22Rv1 (cell line): ENCODE measurements around the gene QSOX2.

ENCODE experiments used
- H3K27ac ChIP-seq: fragments of 450-650 bp; 2 replicates; pipeline ENCODE4 v1.5.1; 2017
- ZFX ChIP-seq: fragments of 450-650 bp; IDR thresholded peaks from 2 replicates; pipeline ENCODE4 v1.6.1; 2017; ENCODE audit warnings: antibody characterized with exemption, borderline replicate concordance
- TF ChIP-seq, protein P1 (sequence below): fragments of 450-650 bp; IDR thresholded peaks from 2 replicates; pipeline ENCODE4 v1.5.1; 2017; ENCODE audit warnings: mild to moderate bottlenecking

Gene QSOX2

DNA sequence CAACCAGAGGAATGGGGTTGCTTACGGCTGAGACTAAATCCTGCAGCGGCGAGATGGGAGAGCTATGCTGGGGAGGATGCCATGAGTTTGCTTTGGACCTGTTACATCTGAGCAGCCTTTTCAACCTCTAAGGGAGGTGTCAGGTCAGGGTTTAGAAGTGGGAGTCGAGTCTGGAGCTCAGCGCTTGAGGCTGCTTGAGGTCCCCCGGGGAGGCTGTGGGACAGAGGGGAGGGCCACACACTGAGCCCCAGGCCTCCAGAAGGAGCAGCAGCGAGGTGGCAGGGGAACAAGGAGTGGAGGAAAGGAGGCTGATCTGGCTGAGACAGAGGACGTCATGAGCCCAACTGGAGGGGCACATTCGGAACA is 1.9 kb upstream of the QSOX2 start:
- TF ChIP-seq ZFX = no peak
- TF ChIP-seq, protein P1, sequence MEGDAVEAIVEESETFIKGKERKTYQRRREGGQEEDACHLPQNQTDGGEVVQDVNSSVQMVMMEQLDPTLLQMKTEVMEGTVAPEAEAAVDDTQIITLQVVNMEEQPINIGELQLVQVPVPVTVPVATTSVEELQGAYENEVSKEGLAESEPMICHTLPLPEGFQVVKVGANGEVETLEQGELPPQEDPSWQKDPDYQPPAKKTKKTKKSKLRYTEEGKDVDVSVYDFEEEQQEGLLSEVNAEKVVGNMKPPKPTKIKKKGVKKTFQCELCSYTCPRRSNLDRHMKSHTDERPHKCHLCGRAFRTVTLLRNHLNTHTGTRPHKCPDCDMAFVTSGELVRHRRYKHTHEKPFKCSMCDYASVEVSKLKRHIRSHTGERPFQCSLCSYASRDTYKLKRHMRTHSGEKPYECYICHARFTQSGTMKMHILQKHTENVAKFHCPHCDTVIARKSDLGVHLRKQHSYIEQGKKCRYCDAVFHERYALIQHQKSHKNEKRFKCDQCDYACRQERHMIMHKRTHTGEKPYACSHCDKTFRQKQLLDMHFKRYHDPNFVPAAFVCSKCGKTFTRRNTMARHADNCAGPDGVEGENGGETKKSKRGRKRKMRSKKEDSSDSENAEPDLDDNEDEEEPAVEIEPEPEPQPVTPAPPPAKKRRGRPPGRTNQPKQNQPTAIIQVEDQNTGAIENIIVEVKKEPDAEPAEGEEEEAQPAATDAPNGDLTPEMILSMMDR = no peak
- H3K27ac ChIP-seq = no peak overlapping the region

DNA sequence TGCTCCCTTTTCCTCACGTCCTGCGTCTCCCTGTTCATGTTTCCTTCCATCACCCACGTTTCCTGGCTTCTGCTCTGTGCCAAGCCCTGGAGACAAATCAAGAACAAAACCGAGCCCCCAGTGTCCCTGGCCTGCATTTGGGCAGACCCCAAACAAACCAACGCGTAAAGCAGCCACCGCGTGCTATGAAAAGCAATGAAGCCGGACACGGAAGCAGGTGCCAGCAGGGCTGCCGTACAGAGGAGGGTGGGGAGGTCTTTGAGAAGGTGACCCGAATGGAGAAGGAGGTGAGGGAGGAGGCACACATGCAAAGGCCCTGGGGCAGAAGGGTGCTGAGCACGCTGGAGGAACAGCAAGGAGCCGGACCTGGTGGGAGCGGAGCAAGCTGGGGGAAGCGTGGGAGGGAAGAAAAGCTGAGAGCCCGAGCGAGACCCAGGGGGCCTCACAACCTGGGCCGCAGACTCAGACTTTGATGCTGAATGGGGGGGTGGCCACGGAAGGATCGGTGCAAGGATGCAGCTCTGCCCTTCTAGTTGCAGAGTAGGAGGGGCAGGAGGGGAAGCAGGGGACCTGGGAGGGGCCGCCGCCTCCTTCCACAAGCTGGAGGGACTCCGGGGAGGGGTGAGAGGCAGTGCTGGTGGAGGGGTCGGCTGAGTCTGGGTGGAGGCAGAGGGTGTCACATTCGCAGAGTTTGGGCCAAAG is 1.4 kb upstream of the QSOX2 start:
- no peak overlapping the region for H3K27ac ChIP-seq
- no peak for TF ChIP-seq ZFX
- TF ChIP-seq, protein P1 = no peak

DNA sequence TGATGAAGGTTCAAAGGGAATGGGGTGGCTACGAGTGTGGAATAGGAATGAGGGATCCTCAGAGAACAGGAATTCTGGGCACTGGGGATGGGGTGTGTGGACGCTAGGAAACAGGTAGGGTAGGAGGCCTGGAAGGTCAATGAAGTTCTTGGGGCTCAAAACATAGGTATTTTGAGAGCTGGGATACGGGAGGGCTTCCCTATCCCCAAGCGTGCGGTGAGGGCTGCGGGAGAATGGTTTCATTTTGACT is 718 bp downstream of the QSOX2 start:
- TF ChIP-seq, protein P1 = no peak
- TF ChIP-seq ZFX = no peak
- H3K27ac ChIP-seq = no peak overlapping the region; the same call in 1 of the 2 replicates

DNA sequence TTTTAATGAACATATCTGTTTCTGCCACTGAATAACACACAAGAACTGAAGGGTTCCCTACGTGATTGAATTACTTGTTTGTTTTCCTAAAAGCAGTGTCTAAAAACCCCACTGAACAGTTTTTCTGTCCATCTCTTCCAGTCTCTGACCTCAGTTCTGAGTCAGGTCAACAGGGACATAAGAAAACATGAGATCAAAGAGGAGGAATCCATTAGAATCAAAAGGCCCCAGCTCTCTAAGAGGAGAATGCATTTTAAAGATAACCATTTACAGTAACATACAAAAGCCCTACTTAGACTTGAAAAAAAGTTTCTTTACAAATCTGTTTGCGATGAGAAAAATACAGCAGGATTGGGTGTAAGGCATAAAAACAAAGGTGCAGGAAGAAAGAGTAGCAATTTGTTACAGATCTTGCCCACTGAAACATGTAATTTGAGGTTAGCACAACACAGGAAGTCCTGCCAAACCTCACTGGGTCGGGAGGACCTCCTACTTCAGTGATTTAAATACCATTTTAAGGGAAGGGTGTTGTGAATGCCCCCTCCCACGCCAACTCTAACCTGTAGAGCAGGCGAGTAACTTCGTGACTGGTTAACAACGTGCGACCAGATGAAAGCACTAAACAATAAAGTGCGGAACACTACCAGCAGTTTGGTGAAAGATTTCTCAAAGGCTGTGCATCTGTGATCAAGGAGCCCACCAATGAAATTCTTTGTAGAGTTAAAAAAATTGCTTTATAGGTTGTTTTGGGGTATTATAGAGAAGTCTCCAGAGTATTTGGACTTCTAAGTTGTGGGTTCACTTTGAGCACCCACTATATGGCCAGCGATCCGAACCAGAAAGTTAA is 1.3 kb downstream of the QSOX2 start:
- TF ChIP-seq, protein P1 = no peak
- TF ChIP-seq ZFX = no peak
- no peak overlapping the region for H3K27ac ChIP-seq

DNA sequence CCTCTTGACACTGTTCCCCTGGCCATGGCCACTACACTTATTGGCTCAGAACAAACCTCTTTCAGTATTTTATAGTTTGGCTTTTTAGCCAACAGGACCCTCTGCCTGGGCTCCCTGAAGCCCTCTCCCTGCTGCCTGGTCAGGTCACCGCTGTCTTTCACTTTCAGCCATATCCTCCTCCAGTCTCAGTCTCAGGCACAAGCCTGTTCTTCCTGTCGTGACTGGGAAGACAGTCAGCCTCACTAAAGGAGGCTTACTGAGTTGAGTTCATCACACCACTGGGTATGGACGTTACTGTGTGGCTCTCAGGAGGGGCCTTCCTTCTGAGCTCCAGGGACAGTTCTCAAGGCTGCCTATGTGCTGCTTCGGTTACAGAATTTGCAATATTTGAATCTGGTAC is 2.0 kb downstream of the QSOX2 start:
- TF ChIP-seq, protein P1 = no peak
- TF ChIP-seq ZFX = no peak
- H3K27ac ChIP-seq = no peak overlapping the region

DNA sequence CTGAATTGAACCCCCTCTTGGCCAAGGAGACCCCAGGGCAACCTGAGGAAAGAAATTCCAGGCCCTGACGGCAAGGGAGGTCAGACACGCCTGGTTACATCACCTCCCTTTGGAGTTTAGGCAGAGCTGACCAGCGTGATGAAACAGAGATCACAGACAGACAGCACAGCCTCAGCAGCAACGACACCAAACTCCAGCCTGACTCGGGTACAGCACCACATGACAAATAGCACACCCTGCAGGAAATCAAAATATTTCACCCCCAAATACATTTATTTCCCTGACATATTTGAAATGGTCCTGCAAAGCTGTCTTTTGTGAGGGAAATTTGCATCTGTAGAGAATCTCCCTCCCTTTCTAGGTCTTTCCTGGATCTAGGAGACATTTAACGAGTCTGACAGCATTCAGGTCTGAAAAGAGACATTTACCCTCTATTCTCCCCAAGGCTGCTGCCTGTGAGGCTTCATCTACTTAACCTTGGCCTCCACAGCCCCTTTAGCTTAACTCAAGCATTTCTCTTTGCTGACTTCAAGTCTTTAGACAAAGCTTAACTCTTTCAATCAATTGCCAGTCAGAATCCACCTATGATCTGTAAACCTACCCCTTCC is 2.6 kb downstream of the QSOX2 start:
- no peak overlapping the region for H3K27ac ChIP-seq
- TF ChIP-seq ZFX = no peak
- TF ChIP-seq, protein P1 = no peak

DNA sequence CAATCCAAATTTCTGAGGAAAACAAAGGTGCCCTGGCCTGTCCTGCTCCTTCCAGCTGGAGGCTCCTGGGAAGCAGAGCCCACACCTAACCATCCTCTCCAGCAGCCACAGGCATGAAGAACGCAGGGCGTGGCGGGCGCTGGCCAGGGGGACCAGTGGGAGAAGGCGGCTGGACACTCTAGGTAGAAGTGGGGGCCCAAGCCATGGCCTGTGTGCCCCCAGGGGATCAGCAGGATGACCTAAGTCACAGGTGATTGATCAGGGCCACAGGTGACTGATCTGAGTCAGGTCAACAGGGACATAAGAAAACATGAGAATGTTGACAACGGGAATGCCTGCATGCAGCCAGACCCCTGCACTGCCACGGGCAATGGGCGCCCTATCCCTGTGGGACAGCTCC is 3.4 kb downstream of the QSOX2 start:
- H3K27ac ChIP-seq = no peak overlapping the region
- TF ChIP-seq ZFX = no peak
- TF ChIP-seq, protein P1 = no peak
